Activated T-cell treated with anti-CD3 and anti-CD28 coated beads, Interleukin-2, amount 50 U/mL, for 48 hours (primary cell): ENCODE data around the gene COL8A1.
A peak's percentile ranks its signal among the peaks of the same experiment; 100 is the strongest.
"Not testable (repeated sequence)": the region's sequence is repeated elsewhere in the genome, so short reads cannot be mapped to it uniquely, and the experiment has no call there.

Experiments
- DNase-seq, 2 experiments: peaks; one replicate each; pipeline ENCODE4 v3.0.0-alpha.2; 2020

Gene COL8A1

GRCh38 chr3:99817437-99818240, 179.2 kb downstream of the COL8A1 start, which contains the start of gene CMSS1:
CMSS1 (plus strand) TSS chr3:99817862.
- peak; percentile 95 to 97 for DNase-seq

GRCh38 chr3:99818818-99819217, 180.4 kb downstream of the COL8A1 start:
- no peak for DNase-seq

GRCh38 chr3:99823723-99824711, 185.6 kb downstream of the COL8A1 start:
- DNase-seq: no peak

- DNase-seq: no peak
These were observed 186.7 kb downstream of the COL8A1 start for GRCh38 chr3:99825004-99825640.

GRCh38 chr3:99829844-99830243, 191.4 kb downstream of the COL8A1 start:
- DNase-seq: no peak

- DNase-seq: no peak
These were observed 195.3 kb downstream of the COL8A1 start for GRCh38 chr3:99833617-99834205.

GRCh38 chr3:99834211-99834957, 196.0 kb downstream of the COL8A1 start:
- no peak for DNase-seq

GRCh38 chr3:99836681-99837080, 198.3 kb downstream of the COL8A1 start:
- DNase-seq: no peak

- no peak for DNase-seq
These were observed 199.3 kb downstream of the COL8A1 start for GRCh38 chr3:99837715-99838114.

- no peak for DNase-seq
These were observed 200.4 kb downstream of the COL8A1 start for GRCh38 chr3:99838755-99839154.

- DNase-seq: no peak
These were observed 201.2 kb downstream of the COL8A1 start for GRCh38 chr3:99839613-99840012.

- DNase-seq: not testable (repeated sequence)
These were observed 203.6 kb downstream of the COL8A1 start for GRCh38 chr3:99841949-99842348.

- DNase-seq: no peak
These were observed 204.6 kb downstream of the COL8A1 start for GRCh38 chr3:99842826-99843589.

GRCh38 chr3:99843590-99844258, 205.3 kb downstream of the COL8A1 start:
- DNase-seq: no peak

- DNase-seq: no peak
These were observed 206.9 kb downstream of the COL8A1 start for GRCh38 chr3:99845331-99845730.

GRCh38 chr3:99845999-99846398, 207.6 kb downstream of the COL8A1 start:
- no peak for DNase-seq

- no peak for DNase-seq
These were observed 208.2 kb downstream of the COL8A1 start for GRCh38 chr3:99846477-99847160.

- DNase-seq: no peak
These were observed 210.0 kb downstream of the COL8A1 start for GRCh38 chr3:99848433-99848832.
